ENCODE data around the gene NUTF2. TPM values are rescaled to one million over a fixed set of nuclear protein-coding genes. Genes with fewer than 3 reads are reported as not detected.

The NUTF2 gene
- total RNA-seq, result 217 and 277 TPM in 2 replicates

GRCh38 chr16:67846320-67847063, at the start of gene NUTF2:
TSS of gene NUTF2 (plus strand) at chr16:67846933. CDS start at chr16:67865131, 18,198 bp downstream.

DNA sequence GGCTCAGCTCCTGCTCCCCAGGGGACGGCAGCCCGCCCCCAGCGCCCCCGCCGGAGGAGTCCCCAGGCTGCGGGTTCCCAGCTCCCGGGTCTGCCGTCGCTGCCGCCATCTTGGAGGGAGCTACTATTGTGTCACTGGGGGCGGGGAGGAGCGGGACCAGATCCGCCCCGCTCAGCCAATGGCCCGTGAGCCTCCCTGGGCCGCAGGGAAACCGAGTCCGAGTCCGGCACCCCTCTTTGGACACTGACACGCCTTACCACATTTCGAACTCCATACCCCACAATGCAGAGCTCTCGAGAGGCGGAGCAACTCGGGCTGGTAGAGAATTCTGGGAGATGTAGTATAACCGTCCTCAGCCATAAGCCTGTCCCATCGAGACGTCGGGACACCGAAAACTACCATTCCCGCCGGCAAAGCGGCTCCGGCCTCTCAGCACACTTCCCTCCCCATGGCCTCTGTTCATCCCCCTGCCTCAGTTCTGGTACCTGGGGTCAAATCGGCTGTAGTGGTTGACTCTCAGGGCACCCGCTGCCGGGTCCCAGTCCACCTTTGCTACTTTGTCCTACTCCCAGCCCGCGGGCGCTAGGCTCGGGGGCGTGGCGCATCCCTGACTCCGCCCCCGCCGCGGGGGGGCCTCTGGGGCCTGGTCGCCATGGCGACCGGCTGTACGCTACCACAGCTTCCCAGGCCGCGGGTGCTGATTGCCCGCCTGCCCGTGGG, 40.1 kb upstream of the NUTF2 start, which contains the start of the genes RANBP10 and TSNAXIP1:
RANBP10 (minus strand) TSS at position 133 of the 720 bp plus-strand sequence; CDS start at position 109, 24 bp downstream.
TSNAXIP1 (plus strand) TSS at position 462 of the 720 bp plus-strand sequence. CDS start 261 bp downstream, outside the sequence.

DNA sequence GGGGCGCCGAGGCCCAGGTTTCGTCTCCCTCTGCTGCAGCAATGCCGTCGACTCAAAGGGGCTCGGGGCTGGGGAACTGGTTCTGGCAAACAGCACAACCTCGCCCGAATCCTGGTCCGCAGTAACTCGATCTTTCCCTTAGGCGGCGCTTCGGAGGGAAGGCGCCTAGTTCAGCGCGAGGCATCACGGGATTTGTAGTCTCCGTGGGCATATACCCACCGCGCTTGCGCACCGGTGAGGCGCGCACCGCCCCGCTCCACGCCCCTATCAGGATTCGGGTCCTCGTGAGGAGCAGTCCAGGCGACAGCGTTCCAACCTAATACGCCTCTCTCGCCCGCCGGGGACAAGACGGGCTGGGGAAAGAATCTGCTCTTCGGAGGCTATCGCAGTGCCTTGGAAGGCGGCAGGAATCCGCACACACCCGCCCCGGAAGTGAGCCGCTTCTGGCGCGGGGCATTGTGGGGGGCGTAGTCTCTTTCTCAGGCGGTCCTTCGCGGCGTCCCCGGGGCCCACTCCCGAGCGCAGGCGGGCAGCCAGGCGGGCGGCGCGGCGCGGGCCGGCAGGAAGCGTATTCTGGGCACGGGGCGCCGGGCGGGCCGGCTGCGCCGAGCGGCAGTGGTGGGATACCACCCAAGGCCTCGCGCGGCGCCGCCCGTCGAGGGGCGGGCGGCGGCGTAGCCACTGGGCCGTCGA, 4.8 kb upstream of the NUTF2 start, which contains the start of gene THAP11:
THAP11 (plus strand) TSS at position 505 of the 693 bp plus-strand sequence. CDS start 235 bp downstream, outside the sequence.

DNA sequence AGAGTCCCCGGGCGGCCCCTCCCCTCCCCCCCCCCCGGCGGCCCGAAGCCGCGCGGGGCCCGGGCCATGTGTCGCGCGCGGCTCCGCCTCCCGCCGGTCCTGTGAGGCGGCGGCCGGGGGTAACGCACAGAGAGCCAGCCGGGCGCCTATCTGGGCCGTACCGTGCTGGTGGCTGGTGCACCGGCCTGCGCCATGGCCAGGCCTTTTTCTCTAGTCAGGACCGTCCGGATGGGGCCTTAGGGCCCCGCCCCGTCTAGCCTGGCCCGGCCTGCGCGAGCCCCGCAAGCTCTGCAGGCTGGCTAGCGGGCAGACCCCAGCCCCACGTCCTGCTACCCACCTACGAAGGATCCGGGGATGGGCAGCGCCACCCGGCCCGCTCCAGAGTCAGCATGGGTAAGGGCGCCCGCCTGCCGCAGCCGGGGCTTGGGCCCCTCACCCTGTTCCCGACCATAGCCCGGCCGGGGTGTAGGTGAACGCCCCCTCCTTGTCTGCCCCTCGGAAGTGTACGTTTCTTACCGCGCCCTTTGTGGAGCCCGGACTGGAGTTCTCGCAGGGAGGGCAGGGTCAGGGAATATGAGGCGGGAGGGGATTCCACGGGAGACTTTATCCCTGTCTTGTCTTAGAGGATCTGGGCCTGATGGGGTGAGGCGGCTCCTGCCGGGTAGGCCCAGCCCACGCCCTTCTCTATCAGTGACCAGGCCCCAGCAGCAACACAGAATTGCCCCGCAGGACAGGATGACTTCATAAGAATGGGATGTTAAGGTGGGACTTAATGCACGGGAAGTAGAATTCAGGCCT, 530 bp downstream of the NUTF2 start, which contains the start of gene CENPT:
CENPT (minus strand) TSS at position 630 of the 798 bp plus-strand sequence. CDS start 13,834 bp downstream, outside the sequence.

DNA sequence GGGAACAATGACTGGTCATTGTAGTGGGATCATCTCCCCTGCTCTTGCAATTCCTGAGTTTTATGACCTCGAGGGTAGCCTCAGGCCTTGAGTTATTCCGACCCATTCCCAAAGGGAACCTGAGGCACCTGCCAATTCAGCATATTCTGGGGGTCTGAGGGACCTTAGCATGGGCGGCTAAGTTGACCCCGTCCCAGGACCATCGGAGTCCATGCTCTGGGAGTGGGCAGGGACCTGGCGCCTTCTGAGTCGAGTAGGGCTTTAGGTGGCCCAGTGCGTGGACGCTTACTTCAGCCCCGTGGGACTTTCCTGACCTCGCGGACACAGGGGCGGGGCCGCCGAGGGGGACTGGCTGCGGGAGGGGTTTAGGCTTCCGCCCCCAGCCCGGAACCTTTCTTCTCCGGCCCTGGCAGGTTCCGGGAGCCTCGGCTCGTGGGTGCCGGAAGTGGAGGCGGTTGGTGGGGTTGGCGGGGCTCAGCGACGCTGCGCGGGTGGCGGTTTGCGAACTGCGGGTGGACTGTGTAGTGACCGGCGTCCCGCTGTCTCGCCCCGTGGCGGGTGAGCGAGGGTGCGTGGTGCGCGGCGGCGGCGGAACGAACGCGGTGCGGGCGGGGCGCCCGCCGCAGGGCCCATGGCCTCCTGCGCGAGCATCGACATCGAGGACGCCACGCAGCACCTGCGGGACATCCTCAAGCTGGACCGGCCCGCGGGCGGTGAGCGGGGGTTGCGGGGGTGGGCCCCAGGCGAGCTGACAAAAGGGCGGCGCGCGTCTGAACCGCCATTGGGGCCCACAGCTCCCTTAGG, 26.1 kb downstream of the NUTF2 start, which contains the start of gene EDC4:
EDC4 (plus strand) TSS at position 422 of the 804 bp plus-strand sequence; CDS start at position 632, 210 bp downstream.

DNA sequence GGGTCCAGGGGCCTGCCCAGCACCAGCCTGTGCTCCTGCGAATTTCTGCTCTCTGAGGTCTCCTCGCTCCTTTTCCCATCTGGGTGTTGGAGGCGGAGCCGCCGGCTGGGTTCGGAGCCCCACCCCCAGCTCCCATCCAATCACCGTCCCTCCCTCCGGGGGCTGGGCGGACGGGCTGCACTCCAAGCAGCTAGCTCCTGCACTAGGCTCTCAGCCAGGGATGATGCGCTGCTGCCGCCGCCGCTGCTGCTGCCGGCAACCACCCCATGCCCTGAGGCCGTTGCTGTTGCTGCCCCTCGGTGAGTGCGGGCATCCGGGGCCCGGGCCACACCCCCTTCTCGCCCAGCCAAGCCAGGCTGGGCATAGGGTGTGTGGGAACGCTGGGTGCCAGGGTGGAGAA, 38.0 kb downstream of the NUTF2 start, which contains the start of gene NRN1L:
NRN1L (plus strand) TSS at position 202 of the 400 bp plus-strand sequence; CDS start at position 221, 19 bp downstream.

GRCh38 chr16:67892899-67893742, 46.4 kb downstream of the NUTF2 start, which contains the start of gene PSKH1:
TSS of gene PSKH1 (plus strand) at chr16:67893254. CDS start at chr16:67908750, 15,496 bp downstream.

Small RNA genes within 50 kb of the gene (small RNA-seq; reads per million reads assigned to genes)
- gene AC040162.2 (not detected), gene NRN1L (not detected)

Other genes starting within 250 kb of the NUTF2 start
- gene CARMIL2, start 201.8 kb upstream of the NUTF2 start, total RNA-seq, result 0.86 and 1.2 TPM in 2 replicates
- gene ACD, start 186.7 kb upstream of the NUTF2 start, total RNA-seq, result 19.1 and 27.1 TPM in 2 replicates
- gene PARD6A, start 186.0 kb upstream of the NUTF2 start, total RNA-seq, result 2.7 and 3.3 TPM in 2 replicates
- 8.2 and 11.7 TPM in 2 replicates for gene ENKD1, start 180.2 kb upstream of the NUTF2 start, total RNA-seq
- gene C16orf86, start 180.1 kb upstream of the NUTF2 start, total RNA-seq, result 1.1 and 2.0 TPM in 2 replicates
- gene GFOD2, start 127.6 kb upstream of the NUTF2 start, total RNA-seq, result 33.9 and 35.1 TPM in 2 replicates
- gene RANBP10, start 40.4 kb upstream of the NUTF2 start, total RNA-seq, result 9.7 and 12.0 TPM in 2 replicates
- gene TSNAXIP1, start 40.0 kb upstream of the NUTF2 start, total RNA-seq, result 0.13 and 0.14 TPM in 2 replicates
- gene THAP11, start 4.6 kb upstream of the NUTF2 start, total RNA-seq, result 21.8 and 27.1 TPM in 2 replicates
- 29.0 and 31.2 TPM in 2 replicates for gene CENPT, start 760 bp downstream of the NUTF2 start, total RNA-seq
- gene EDC4, start 26.1 kb downstream of the NUTF2 start, total RNA-seq, result 62.9 and 64.6 TPM in 2 replicates
- 0.66 TPM in 1 of 2 replicates, not detected in the other for gene NRN1L, start 38.0 kb downstream of the NUTF2 start, total RNA-seq
- gene PSKH1, start 46.3 kb downstream of the NUTF2 start, total RNA-seq, result 13.6 and 16.9 TPM in 2 replicates
- 0.57 TPM in 1 of 2 replicates, not detected in the other for gene CTRL, start 84.9 kb downstream of the NUTF2 start, total RNA-seq
- 22.0 and 25.1 TPM in 2 replicates for gene PSMB10, start 89.9 kb downstream of the NUTF2 start, total RNA-seq
- 4.3 and 5.0 TPM in 2 replicates for gene LCAT, start 97.2 kb downstream of the NUTF2 start, total RNA-seq
- 47.2 and 53.5 TPM in 2 replicates for gene SLC12A4, start 121.7 kb downstream of the NUTF2 start, total RNA-seq
- not detected in 2 replicates for gene DPEP3, start 133.6 kb downstream of the NUTF2 start, total RNA-seq
- 0.22 TPM in 1 of 2 replicates, not detected in the other for gene DPEP2, start 152.6 kb downstream of the NUTF2 start, total RNA-seq
- gene DPEP2NB, start 169.0 kb downstream of the NUTF2 start, total RNA-seq, result not detected in 2 replicates
- gene DDX28, start 176.3 kb downstream of the NUTF2 start, total RNA-seq, result 13.4 and 14.4 TPM in 2 replicates
- gene DUS2, start 176.4 kb downstream of the NUTF2 start, total RNA-seq, result 19.1 and 19.7 TPM in 2 replicates
- 33.1 and 37.2 TPM in 2 replicates for gene NFATC3, start 238.4 kb downstream of the NUTF2 start, total RNA-seq

Measured in thoracic aorta endothelial cell (primary cell).